DOHH2 (cell line): Measurements from ENCODE around the gene ST3GAL2.

ENCODE experiments used
- CTCF ChIP-seq: fragments of 200-600 bp; sonication (generic); IDR thresholded peaks from one replicate; pipeline ENCODE4 v1.5.1; 2014; ENCODE audit warnings: antibody characterized with exemption, mild to moderate bottlenecking, low read depth, low read length; ENCODE audit not compliant: poor library complexity, severe bottlenecking
- EZH2phosphoT487 ChIP-seq: fragments of 200-600 bp; sonication (generic); IDR thresholded peaks from 2 replicates; pipeline ENCODE4 v1.6.1; 2017; ENCODE audit warnings: borderline replicate concordance, mild to moderate bottlenecking, antibody characterized with exemption, low read length, moderate library complexity, mixed read lengths

- TF ChIP-seq CTCF = no peak
- no peak for TF ChIP-seq EZH2phosphoT487
Observed at GRCh38 chr16:70482624-70483023, 43.7 kb upstream of the ST3GAL2 start.
